Thoracic aorta (tissue), 2 donors: ENCODE data around the gene SLC5A12. TPM values are rescaled to one million over a fixed set of nuclear protein-coding genes. Genes with fewer than 3 reads are reported as not detected.
"Not testable (repeated sequence)": the region's sequence is repeated elsewhere in the genome, so short reads cannot be mapped to it uniquely, and the experiment has no call there.

Source experiments
- ATAC-seq: fragments of 150-250 bp; one replicate; pipeline ENCODE4 v1.8.0; 2017; ENCODE audit warnings: low read depth; ENCODE audit not compliant: insufficient number of reproducible peaks, low FRiP score
- DNase-seq: peaks from one replicate; pipeline ENCODE4 v3.0.0-alpha.2; 2020; ENCODE audit warnings: low spot score
- H3K27ac ChIP-seq, 2 donors: fragments of 200-600 bp; sonication (generic); 1 replicate in 1 of 2; 2 replicates in 1 of 2; pipeline ENCODE4 v1.5.1; 2016; ENCODE audit warnings: mild to moderate bottlenecking in 2 of 2, moderate library complexity in 2 of 2
- H3K27me3 ChIP-seq: fragments of 200-600 bp; sonication (generic); replicated peaks from 2 replicates; pipeline ENCODE4 v1.6.0; 2016; ENCODE audit warnings: mild to moderate bottlenecking; ENCODE audit not compliant: insufficient read depth
- H3K36me3 ChIP-seq: fragments of 200-600 bp; sonication (generic); one replicate; pipeline ENCODE4 v1.5.1; 2016
- H3K4me1 ChIP-seq, 2 donors: fragments of 200-600 bp; sonication (generic); 1 replicate in 1 of 2; 2 replicates in 1 of 2; pipeline versions ENCODE4 v1.5.1 to v1.6.0; 2016; ENCODE audit warnings: low read depth in 2 of 2, mild to moderate bottlenecking in 1 of 2; ENCODE audit not compliant: control insufficient read depth in 1 of 2
- H3K4me3 ChIP-seq: fragments of 200-600 bp; sonication (generic); 2 replicates; pipeline ENCODE4 v1.5.1; 2016; ENCODE audit warnings: mild to moderate bottlenecking
- H3K9me3 ChIP-seq: fragments of 200-600 bp; sonication (generic); 2 replicates; pipeline ENCODE4 v1.5.1; 2016
- total RNA-seq, 2 donors: library from RNA; depleted of rRNA; stranded (reverse); fragments of >200 nt; gene quantifications; one replicate each; pipeline versions ENCODE4 v1.1.0 to v1.2.3, GENCODE V29; 2016
- TF ChIP-seq, protein P1 (sequence below): fragments of 200-600 bp; sonication (generic); IDR thresholded peaks from one replicate; pipeline ENCODE4 v1.5.1; 2019; ENCODE audit warnings: antibody characterized with exemption

Gene SLC5A12
- total RNA-seq, 2 donors from 2014 or later = 0.68 TPM; not detected in 1

DNA sequence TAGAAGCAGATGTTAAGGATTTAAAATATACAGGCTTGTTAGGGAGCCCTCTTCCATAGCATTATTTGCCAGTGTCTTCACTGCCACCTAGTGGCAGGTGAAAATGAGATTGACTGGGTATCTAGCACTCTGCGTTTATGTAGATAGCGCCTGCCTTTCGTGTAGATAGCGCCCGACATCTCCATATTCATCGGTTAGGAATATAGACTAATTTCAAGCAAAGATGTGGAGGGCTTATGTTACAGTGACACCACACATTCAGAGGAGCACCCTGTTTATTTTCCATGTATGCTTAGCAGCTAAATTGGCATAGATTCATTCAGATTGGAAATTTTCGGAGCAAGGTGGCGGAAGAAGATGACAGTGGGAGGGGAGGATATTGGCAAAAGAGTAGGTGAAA lies 72.0 kb downstream of the SLC5A12 start:
- H3K4me1 ChIP-seq = no peaks in the 10 kb centered on the region
- TF ChIP-seq, protein P1, sequence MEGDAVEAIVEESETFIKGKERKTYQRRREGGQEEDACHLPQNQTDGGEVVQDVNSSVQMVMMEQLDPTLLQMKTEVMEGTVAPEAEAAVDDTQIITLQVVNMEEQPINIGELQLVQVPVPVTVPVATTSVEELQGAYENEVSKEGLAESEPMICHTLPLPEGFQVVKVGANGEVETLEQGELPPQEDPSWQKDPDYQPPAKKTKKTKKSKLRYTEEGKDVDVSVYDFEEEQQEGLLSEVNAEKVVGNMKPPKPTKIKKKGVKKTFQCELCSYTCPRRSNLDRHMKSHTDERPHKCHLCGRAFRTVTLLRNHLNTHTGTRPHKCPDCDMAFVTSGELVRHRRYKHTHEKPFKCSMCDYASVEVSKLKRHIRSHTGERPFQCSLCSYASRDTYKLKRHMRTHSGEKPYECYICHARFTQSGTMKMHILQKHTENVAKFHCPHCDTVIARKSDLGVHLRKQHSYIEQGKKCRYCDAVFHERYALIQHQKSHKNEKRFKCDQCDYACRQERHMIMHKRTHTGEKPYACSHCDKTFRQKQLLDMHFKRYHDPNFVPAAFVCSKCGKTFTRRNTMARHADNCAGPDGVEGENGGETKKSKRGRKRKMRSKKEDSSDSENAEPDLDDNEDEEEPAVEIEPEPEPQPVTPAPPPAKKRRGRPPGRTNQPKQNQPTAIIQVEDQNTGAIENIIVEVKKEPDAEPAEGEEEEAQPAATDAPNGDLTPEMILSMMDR = peak; percentile 41
- H3K27me3 ChIP-seq = no peaks in the 10 kb centered on the region
- H3K4me3 ChIP-seq = no peak overlapping the region
- no peaks in the 10 kb centered on the region for H3K36me3 ChIP-seq
- H3K27ac ChIP-seq = no peak overlapping the region
- no peaks in the 10 kb centered on the region for H3K9me3 ChIP-seq
- no peak for DNase-seq
- ATAC-seq = peak; percentile 65

DNA sequence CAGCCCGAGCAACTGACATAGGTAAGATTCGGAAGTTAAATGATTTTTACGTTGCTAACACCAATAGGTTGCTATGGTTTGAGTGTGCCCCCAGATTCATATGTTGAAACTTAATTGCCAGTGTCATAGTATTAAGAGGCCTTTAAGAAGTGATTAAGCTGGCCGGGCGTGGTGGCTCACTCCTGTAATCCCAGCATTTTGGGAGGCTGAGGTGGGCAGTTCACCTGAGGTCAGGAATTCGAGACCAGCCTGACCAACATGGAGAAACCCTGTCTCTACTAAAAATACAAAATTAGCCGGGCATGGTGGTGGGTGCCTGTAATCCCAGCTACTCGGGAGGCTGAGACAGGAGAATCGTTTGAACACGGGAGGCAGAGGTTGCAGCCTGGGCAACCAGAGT lies 78.5 kb downstream of the SLC5A12 start:
- not testable (repeated sequence) for H3K4me3 ChIP-seq, H3K9me3 ChIP-seq, H3K36me3 ChIP-seq, H3K4me1 ChIP-seq, H3K27ac ChIP-seq, DNase-seq, ATAC-seq, H3K27me3 ChIP-seq

DNA sequence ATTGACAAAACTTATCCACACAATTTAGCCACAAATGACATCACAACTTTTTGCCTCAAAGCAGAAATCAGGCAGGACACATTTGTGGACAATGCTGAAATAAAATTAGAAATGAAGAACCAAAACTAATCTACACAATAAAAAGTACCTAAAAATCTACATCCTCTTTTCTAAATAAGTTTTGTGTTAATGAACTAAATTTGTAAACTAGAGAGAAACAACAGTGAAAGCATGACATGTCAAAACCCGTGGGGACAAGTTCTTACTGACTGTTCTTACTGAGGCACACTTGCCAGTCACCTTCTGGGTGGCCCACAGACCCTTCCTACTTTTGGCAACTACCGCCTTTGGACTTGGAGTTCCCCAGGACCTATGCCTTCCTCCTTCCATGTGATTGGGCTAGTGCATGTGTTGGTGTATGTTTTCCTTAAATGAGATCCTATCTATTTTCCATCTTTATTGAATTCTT lies 89.1 kb downstream of the SLC5A12 start:
- ATAC-seq (no peak), DNase-seq (no peak)
- Histone ChIP-seq H3K4me1 (no peaks in the 10 kb centered on the region), H3K4me3 (no peak overlapping the region), H3K27ac (no peak overlapping the region), H3K9me3 (no peaks in the 10 kb centered on the region), H3K27me3 (no peaks in the 10 kb centered on the region), H3K36me3 (no peaks in the 10 kb centered on the region)
- TF ChIP-seq, protein P1 = no peak

DNA sequence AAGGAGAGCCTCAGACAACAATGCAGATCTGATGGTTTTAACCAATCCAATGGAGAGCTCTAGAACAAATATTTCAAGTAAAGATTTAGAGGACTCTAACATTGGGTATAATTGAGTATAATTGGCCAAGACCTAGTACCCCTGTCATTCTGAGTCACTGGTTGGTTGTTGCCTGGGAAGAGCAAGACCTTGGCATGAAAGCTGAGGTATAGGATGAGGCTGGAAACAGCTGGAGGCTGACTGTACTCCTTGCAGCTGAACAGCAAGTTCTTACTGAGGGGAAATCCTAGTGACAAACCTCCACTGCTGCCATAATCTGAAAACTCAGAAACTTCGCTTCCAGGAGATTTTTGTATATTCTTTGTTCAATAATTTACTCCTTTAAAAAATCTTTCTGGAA lies 95.5 kb downstream of the SLC5A12 start:
- H3K36me3 ChIP-seq = no peaks in the 10 kb centered on the region
- TF ChIP-seq, protein P1 = no peak
- H3K27ac ChIP-seq = no peak overlapping the region
- no peak for ATAC-seq
- DNase-seq = no peak
- H3K9me3 ChIP-seq = no peaks in the 10 kb centered on the region
- no peaks in the 10 kb centered on the region for H3K27me3 ChIP-seq
- H3K4me3 ChIP-seq = no peak overlapping the region
- H3K4me1 ChIP-seq = no peaks in the 10 kb centered on the region

DNA sequence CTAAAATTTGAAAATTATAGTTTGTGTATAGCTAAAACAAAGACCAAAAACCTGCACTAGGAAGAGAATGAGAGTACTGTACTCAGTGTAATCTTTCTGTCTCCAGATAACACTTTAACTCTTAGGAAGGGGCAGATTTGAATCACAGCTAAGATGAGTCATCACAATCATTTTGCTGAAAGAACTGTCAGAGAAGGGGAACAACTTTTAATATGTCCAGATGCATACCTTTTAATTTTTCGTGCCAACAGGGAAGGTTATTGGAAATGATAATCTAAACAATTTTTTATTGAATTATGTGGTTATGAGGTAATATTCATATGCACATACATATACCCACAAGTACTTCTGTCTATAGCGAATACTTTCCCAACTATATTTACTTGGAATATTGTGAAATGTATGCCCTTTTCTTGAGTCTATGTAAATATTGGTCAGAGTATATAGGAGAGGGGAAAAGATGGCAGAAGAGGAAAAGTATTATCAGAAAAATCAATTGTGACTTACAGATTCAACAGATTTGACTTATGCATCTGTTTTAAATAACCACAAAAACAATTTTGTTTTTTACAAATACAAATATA lies 98.7 kb downstream of the SLC5A12 start:
- H3K9me3 ChIP-seq = no peaks in the 10 kb centered on the region
- H3K27ac ChIP-seq = no peak overlapping the region
- TF ChIP-seq, protein P1 = no peak
- H3K27me3 ChIP-seq = no peaks in the 10 kb centered on the region
- DNase-seq (no peak), ATAC-seq (no peak)
- H3K36me3 ChIP-seq = no peaks in the 10 kb centered on the region
- no peaks in the 10 kb centered on the region for H3K4me1 ChIP-seq
- no peak overlapping the region for H3K4me3 ChIP-seq

DNA sequence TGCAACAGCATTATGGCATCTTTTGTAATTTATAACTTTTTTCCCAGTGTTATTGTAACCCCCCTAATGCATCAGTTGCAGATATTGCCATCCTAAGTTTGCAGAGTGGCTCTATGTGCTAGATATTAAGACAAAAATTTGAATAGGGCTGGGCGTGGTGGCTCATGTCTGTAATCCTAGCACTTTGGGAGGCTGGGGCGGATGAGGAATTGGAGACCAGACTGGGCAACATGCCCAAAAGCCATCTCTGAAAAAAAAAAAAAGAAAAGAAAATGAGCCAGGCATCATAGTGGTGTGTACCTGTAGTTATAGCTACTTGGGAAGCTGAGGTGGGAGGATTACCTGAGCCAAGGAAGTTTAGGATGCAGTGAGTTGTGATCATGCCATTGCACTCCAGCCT lies 99.7 kb downstream of the SLC5A12 start:
- TF ChIP-seq, protein P1 = no peak
- Histone ChIP-seq H3K27me3 (no peaks in the 10 kb centered on the region), H3K4me3 (no peak overlapping the region)

More for the DNA sequence above, 99.7 kb downstream of the SLC5A12 start:
- Histone ChIP-seq H3K4me1 (no peaks in the 10 kb centered on the region), H3K36me3 (no peaks in the 10 kb centered on the region), H3K27ac (no peak overlapping the region), H3K9me3 (no peaks in the 10 kb centered on the region)
- DNase-seq (no peak), ATAC-seq (no peak)
